ENCODE measurements around the gene FBXW11. TPM values are rescaled to one million over a fixed set of nuclear protein-coding genes. Genes with fewer than 3 reads are reported as not detected.
"Not testable (repeated sequence)": the region's sequence is repeated elsewhere in the genome, so short reads cannot be mapped to it uniquely, and the experiment has no call there.

FBXW11 gene
- total RNA-seq, 1 donor from 2014 or later, result 52.5 TPM

- H3K4me1 Mint-ChIP-seq (ENCODE audit: unreplicated experiment), result peaks cover 32% of the 10 kb centered on the region
- TF ChIP-seq, protein P1, sequence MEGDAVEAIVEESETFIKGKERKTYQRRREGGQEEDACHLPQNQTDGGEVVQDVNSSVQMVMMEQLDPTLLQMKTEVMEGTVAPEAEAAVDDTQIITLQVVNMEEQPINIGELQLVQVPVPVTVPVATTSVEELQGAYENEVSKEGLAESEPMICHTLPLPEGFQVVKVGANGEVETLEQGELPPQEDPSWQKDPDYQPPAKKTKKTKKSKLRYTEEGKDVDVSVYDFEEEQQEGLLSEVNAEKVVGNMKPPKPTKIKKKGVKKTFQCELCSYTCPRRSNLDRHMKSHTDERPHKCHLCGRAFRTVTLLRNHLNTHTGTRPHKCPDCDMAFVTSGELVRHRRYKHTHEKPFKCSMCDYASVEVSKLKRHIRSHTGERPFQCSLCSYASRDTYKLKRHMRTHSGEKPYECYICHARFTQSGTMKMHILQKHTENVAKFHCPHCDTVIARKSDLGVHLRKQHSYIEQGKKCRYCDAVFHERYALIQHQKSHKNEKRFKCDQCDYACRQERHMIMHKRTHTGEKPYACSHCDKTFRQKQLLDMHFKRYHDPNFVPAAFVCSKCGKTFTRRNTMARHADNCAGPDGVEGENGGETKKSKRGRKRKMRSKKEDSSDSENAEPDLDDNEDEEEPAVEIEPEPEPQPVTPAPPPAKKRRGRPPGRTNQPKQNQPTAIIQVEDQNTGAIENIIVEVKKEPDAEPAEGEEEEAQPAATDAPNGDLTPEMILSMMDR (conservative IDR thresholded peaks at IDR 0.05), result no peak
- no peaks in the 10 kb centered on the region for H3K9me3 Mint-ChIP-seq
- no peak overlapping the region for H3K4me3 Mint-ChIP-seq
- H3K27me3 Mint-ChIP-seq, result no peaks in the 10 kb centered on the region
- H3K36me3 Mint-ChIP-seq, result no peaks in the 10 kb centered on the region
- H3K27ac Mint-ChIP-seq, result no peak overlapping the region
- DNase-seq (ENCODE audit: extremely low spot score, unreplicated experiment), result no peak
These were observed 54.4 kb downstream of the FBXW11 start for GRCh38 chr5:171952021-171952420.

DNA sequence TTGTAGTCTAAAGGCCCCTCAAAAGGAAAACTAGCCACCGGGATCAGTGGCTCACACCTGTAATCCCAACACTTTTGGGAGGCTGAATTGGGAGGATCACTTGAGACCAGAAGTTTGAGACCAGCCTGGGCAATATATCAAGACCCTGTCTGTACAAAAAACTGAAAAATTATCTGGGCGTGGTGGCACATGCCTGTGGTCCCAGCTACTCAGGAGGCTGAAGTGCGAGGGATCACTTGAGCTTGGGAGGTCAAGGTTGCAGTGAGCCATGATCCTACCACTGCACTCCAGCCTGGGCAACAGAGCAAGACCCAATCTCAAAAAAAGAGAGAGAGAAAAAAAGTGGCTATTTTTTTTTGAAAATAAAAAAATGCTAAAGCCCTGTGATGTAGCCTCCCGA lies 55.2 kb downstream of the FBXW11 start:
- TF ChIP-seq, protein P1 (conservative IDR thresholded peaks at IDR 0.05), result no peak
- peaks cover 3% of the 10 kb centered on the region for H3K36me3 Mint-ChIP-seq
- no peaks in the 10 kb centered on the region for H3K27me3 Mint-ChIP-seq
- DNase-seq (ENCODE audit: extremely low spot score, unreplicated experiment), result no peak
- H3K4me3 Mint-ChIP-seq, result no peak overlapping the region
- no peaks in the 10 kb centered on the region for H3K9me3 Mint-ChIP-seq
- no peak overlapping the region for H3K27ac Mint-ChIP-seq
- peaks cover 32% of the 10 kb centered on the region for H3K4me1 Mint-ChIP-seq (ENCODE audit: unreplicated experiment)

- peak overlapping the region; percentile 62 for H3K27ac Mint-ChIP-seq
- H3K27me3 Mint-ChIP-seq, result no peaks in the 10 kb centered on the region
- no peak for DNase-seq (ENCODE audit: extremely low spot score, unreplicated experiment)
- peaks cover 4% of the 10 kb centered on the region for H3K36me3 Mint-ChIP-seq
- peaks cover 22% of the 10 kb centered on the region for H3K4me1 Mint-ChIP-seq (ENCODE audit: unreplicated experiment)
- H3K4me3 Mint-ChIP-seq, result no peak overlapping the region
- peaks cover 8% of the 10 kb centered on the region for H3K9me3 Mint-ChIP-seq
- TF ChIP-seq, protein P1 (conservative IDR thresholded peaks at IDR 0.05), result peak; percentile 25
These were observed 60.2 kb downstream of the FBXW11 start for GRCh38 chr5:171946000-171946781.

- Mint-ChIP-seq H3K27me3 (no peaks in the 10 kb centered on the region), H3K4me3 (no peak overlapping the region), H3K9me3 (peaks cover 8% of the 10 kb centered on the region), H3K4me1 (ENCODE audit: unreplicated experiment) (peaks cover 26% of the 10 kb centered on the region), H3K36me3 (peaks cover 4% of the 10 kb centered on the region), H3K27ac (peak overlapping the region; percentile 56)
- TF ChIP-seq, protein P1 (conservative IDR thresholded peaks at IDR 0.05), result no peak
- no peak for DNase-seq (ENCODE audit: extremely low spot score, unreplicated experiment)
These were observed 61.0 kb downstream of the FBXW11 start for GRCh38 chr5:171945476-171945875.

GRCh38 chr5:171945066-171945465 lies 61.4 kb downstream of the FBXW11 start:
- Mint-ChIP-seq H3K4me3 (no peak overlapping the region), H3K27me3 (no peaks in the 10 kb centered on the region), H3K36me3 (peaks cover 4% of the 10 kb centered on the region), H3K4me1 (ENCODE audit: unreplicated experiment) (peaks cover 30% of the 10 kb centered on the region), H3K9me3 (peaks cover 8% of the 10 kb centered on the region), H3K27ac (peak overlapping the region; percentile 56)
- no peak for DNase-seq (ENCODE audit: extremely low spot score, unreplicated experiment)
- TF ChIP-seq, protein P1 (conservative IDR thresholded peaks at IDR 0.05), result no peak

DNA sequence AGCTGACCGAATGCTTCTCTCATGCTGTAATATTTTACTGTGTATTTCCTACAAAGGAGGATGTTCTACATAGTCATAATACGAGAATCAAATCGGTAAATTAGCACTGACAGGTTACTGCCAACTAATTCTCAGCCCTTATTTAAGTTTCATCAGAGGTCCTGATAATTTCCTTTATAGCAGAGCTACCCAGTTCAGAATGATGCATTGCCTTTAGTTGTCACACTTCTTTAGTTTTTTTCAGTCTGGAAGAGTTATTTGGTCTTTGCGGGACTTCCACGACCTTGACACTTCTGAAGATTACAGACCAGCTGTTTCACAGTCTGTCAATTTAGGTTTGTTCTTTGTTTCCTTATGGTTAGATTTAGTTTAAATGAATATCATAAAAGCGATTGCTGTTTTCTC lies 64.3 kb downstream of the FBXW11 start:
- H3K4me3 Mint-ChIP-seq; H3K36me3 Mint-ChIP-seq; H3K27ac Mint-ChIP-seq; DNase-seq (ENCODE audit: extremely low spot score, unreplicated experiment); H3K27me3 Mint-ChIP-seq; H3K9me3 Mint-ChIP-seq: not testable (repeated sequence)
- peaks cover 30% of the 10 kb centered on the region for H3K4me1 Mint-ChIP-seq (ENCODE audit: unreplicated experiment)

DNA sequence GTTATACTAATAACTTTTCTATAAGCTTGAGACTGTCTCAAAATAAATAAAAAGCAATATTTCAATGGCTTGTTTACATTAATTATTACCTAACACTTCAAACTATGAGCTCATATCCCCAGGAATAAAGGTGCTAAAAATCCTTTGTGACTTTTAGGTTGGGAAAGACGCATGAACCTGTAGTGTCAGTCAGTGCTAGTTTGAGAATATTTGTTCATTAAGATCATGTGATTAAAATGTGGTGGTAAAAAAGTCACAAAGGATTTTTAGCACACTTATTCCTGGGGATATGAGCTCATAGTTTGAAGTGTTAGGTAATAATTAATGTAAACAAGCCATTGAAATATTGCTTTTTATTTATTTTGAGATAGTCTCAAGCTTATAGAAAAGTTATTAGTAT lies 64.8 kb downstream of the FBXW11 start:
- not testable (repeated sequence) for H3K4me3 Mint-ChIP-seq; H3K9me3 Mint-ChIP-seq; H3K36me3 Mint-ChIP-seq; DNase-seq (ENCODE audit: extremely low spot score, unreplicated experiment); H3K27me3 Mint-ChIP-seq; H3K27ac Mint-ChIP-seq
- peaks cover 28% of the 10 kb centered on the region for H3K4me1 Mint-ChIP-seq (ENCODE audit: unreplicated experiment)

GRCh38 chr5:171941275-171941674 lies 65.2 kb downstream of the FBXW11 start:
- not testable (repeated sequence) for H3K27ac Mint-ChIP-seq; DNase-seq (ENCODE audit: extremely low spot score, unreplicated experiment); H3K9me3 Mint-ChIP-seq; H3K27me3 Mint-ChIP-seq; H3K4me3 Mint-ChIP-seq; H3K36me3 Mint-ChIP-seq
- peaks cover 25% of the 10 kb centered on the region for H3K4me1 Mint-ChIP-seq (ENCODE audit: unreplicated experiment)
